CD4-positive, alpha-beta T cell (primary cell): ENCODE data around the gene LAPTM5. TPM values are rescaled to one million over a fixed set of nuclear protein-coding genes. Genes with fewer than 3 reads are reported as not detected.
A peak's percentile ranks its signal among the peaks of the same experiment; 100 is the strongest.

Experiments
- ATAC-seq: fragments of 200-7000 bp; cut with Tn5 transposase; one replicate; pipeline ENCODE4 v1.10.0; 2022; ENCODE audit warnings: mild to moderate bottlenecking; ENCODE audit not compliant: poor library complexity
- CTCF ChIA-PET: fragments of 350-600 bp; sonication (Branson Sonifier 250); formaldehyde crosslinking; loops from one replicate; lab custom pipeline; 2021; ENCODE audit warnings: antibody characterized with exemption, inconsistent platforms; lab: Charles Lee
- POLR2A ChIA-PET: fragments of 350-600 bp; sonication (Branson Sonifier 250); formaldehyde crosslinking; loops from one replicate; lab custom pipeline; 2021; ENCODE audit warnings: antibody characterized with exemption, inconsistent platforms; lab: Charles Lee
- DNase-seq, 14 experiments: peaks; one replicate each; pipeline ENCODE4 v3.0.0-alpha.2; 2013 to 2020; ENCODE audit warnings: mixed read lengths in 2 of 14
- H3K27ac ChIP-seq, 2 donors: one replicate each; pipeline versions ENCODE4 v1.5.1 to v1.7.0; 2013; ENCODE audit warnings: low read length in 2 of 2, low read depth in 1 of 2, mild to moderate bottlenecking in 1 of 2
- H3K27me3 ChIP-seq, 2 experiments: 1 replicate in 1 of 2; 2 replicates in 1 of 2; pipeline versions ENCODE4 v1.6.1 to v1.7.0; 2013; ENCODE audit warnings: low read length in 2 of 2, control low read depth in 1 of 2, mild to moderate bottlenecking in 1 of 2, moderate library complexity in 1 of 2; ENCODE audit not compliant: insufficient read depth in 2 of 2, control insufficient read depth in 1 of 2
- H3K36me3 ChIP-seq: one replicate; pipeline ENCODE4 v1.6.1; 2013; ENCODE audit warnings: low read length, control low read depth; ENCODE audit not compliant: insufficient read depth
- H3K4me1 ChIP-seq: one replicate; pipeline ENCODE4 v1.6.1; 2013; ENCODE audit warnings: low read length, control low read depth; ENCODE audit not compliant: insufficient read depth
- H3K4me3 ChIP-seq: one replicate; pipeline ENCODE4 v1.5.1; 2013; ENCODE audit warnings: mild to moderate bottlenecking, low read length, moderate library complexity
- H3K9me3 ChIP-seq, 2 experiments: 1 replicate in 1 of 2; 2 replicates in 1 of 2; pipeline versions ENCODE4 v1.6.1 to v1.7.0; 2013; ENCODE audit warnings: low read length in 2 of 2, mild to moderate bottlenecking in 2 of 2, control low read depth in 1 of 2, moderate library complexity in 1 of 2; ENCODE audit not compliant: control insufficient read depth in 1 of 2, insufficient read depth in 1 of 2
- H3K27ac Mint-ChIP-seq: one replicate; pipeline ENCODE4 v1.8.0; 2020; ENCODE audit warnings: mixed read lengths
- H3K27me3 Mint-ChIP-seq: one replicate; pipeline ENCODE4 v1.8.0; 2021; ENCODE audit warnings: mixed read lengths
- H3K36me3 Mint-ChIP-seq: one replicate; pipeline ENCODE4 v1.8.0; 2021; ENCODE audit warnings: low read depth, mixed read lengths
- H3K4me1 Mint-ChIP-seq: one replicate; pipeline ENCODE4 v1.8.0; 2021; ENCODE audit warnings: low read depth, mixed read lengths
- H3K4me3 Mint-ChIP-seq: one replicate; pipeline ENCODE4 v1.8.0; 2020; ENCODE audit warnings: mild to moderate bottlenecking, mixed read lengths
- H3K9me3 Mint-ChIP-seq: one replicate; pipeline ENCODE4 v1.8.0; 2020; ENCODE audit warnings: mixed read lengths
- CTCF ChIP-seq: fragments of 200-600 bp; IDR thresholded peaks from one replicate; pipeline ENCODE4 v1.8.0; 2022; ENCODE audit warnings: antibody characterized with exemption, mild to moderate bottlenecking
- intact Hi-C, 2 experiments: fragments of 100-400 bp; cut with DNase I in 1 of 2; cut with micrococcal nuclease in 1 of 2; formaldehyde crosslinking; loops; one replicate each; pipeline versions ENCODE4 v1.15.1 to v1.9.0; 2023 to 2025; cut with DNase I, micrococcal nuclease
- total RNA-seq, 174 experiments: library from RNA in 2 of 174; stranded (reverse) in 2 of 174; gene quantifications; one replicate each; pipeline ENCODE4 v1.2.3 and lab custom pipeline; 2021 to 2026

LAPTM5 gene
- total RNA-seq, 2 experiments from 2014 or later: 625 to 642 TPM

- CTCF ChIA-PET: no interaction called here
- H3K27me3 Mint-ChIP-seq: no peaks in the 10 kb centered on the region
- intact Hi-C loops: loop anchor here (5.0 to 10.0 kb wide), 6 partner anchors 197 to 1478 kb away; partner anchors contain the start of genes PTPRU (in 1 of the 2) and PUM1 (in 1 of the 2)
These were observed 42.4 kb downstream of the LAPTM5 start for GRCh38 chr1:30715216-30715615.

DNA sequence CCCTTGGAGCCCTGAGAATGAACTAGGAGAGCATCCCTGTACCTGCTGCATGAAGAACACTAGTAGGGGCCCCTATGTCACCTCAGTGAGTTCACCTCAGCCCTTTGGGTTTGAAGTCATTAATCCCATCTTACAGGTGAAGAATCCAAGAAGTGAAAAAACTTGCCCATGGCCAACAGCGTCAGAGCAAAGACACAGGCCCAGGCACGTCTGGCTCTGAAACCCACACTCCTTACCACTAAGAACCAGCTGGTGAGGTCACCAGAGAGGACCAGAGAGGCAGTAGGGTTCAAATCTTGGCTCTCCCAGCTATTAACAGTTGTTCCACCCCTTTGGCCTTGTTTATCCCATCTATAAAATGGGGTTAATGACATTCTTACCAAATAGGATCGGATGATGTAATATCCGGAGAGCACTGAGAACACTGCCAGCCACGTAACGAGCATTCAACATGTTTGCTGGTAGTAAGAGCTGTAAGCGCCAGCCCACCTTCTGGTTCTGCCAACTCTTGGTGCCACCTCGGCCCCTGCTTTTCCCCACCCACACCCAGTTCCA, 43.0 kb downstream of the LAPTM5 start:
- ATAC-seq (no peak), DNase-seq (no peak)
- TF ChIP-seq CTCF: no peak
- Mint-ChIP-seq H3K36me3 (peaks cover 12% of the 10 kb centered on the region), H3K4me3 (no peak overlapping the region), H3K4me1 (peaks cover 17% of the 10 kb centered on the region), H3K27me3 (peaks cover under 1% of the 10 kb centered on the region), H3K9me3 (peaks cover 3% of the 10 kb centered on the region), H3K27ac (no peak overlapping the region)
- ChIA-PET CTCF (no interaction called here), POLR2A (no interaction called here)
- intact Hi-C loops: loop anchor here (5.0 to 10.0 kb wide), 6 partner anchors 198 to 1477 kb away; partner anchors contain the start of genes PTPRU (in 1 of the 2) and PUM1 (in 1 of the 2)
- no peaks in the 10 kb centered on the region for H3K27me3 ChIP-seq
- H3K27ac ChIP-seq: no peak overlapping the region
- peaks cover 19% of the 10 kb centered on the region for H3K4me1 ChIP-seq
- no peak overlapping the region for H3K4me3 ChIP-seq
- H3K36me3 ChIP-seq: no peaks in the 10 kb centered on the region
- peaks cover 7 to 14% of the 10 kb centered on the region in 2 experiments for H3K9me3 ChIP-seq

More at GRCh38 chr1:30715216-30715615, 42.4 kb downstream of the LAPTM5 start:
- no peak overlapping the region for H3K4me3 Mint-ChIP-seq
- no peaks in the 10 kb centered on the region for H3K36me3 ChIP-seq
- no peak overlapping the region for H3K4me3 ChIP-seq
- H3K9me3 ChIP-seq: peaks cover 7 to 14% of the 10 kb centered on the region in 2 experiments
- no peaks in the 10 kb centered on the region for H3K27me3 ChIP-seq
- no peak overlapping the region for H3K27ac ChIP-seq
- peak; percentile 20 for TF ChIP-seq CTCF
- POLR2A ChIA-PET: no interaction called here
- DNase-seq (peak in 1 of 14 experiments; percentile 21), ATAC-seq (no peak)
- peaks cover 12% of the 10 kb centered on the region for H3K36me3 Mint-ChIP-seq
- H3K27ac Mint-ChIP-seq: no peak overlapping the region
- peaks cover 25% of the 10 kb centered on the region for H3K4me1 ChIP-seq
- H3K4me1 Mint-ChIP-seq: peaks cover 22% of the 10 kb centered on the region
- peaks cover 3% of the 10 kb centered on the region for H3K9me3 Mint-ChIP-seq

GRCh38 chr1:30714025-30714424, 43.5 kb downstream of the LAPTM5 start:
- ChIA-PET POLR2A (no interaction called here), CTCF (interaction anchor here (1.0 kb wide), 1 partner anchor 66 kb away, joined by 4 read pairs; no protein-coding TSS in a partner anchor)
- Histone ChIP-seq H3K4me1 (peaks cover 13% of the 10 kb centered on the region), H3K27me3 (no peaks in the 10 kb centered on the region), H3K36me3 (no peaks in the 10 kb centered on the region), H3K9me3 (peaks cover 7 to 14% of the 10 kb centered on the region in 2 experiments), H3K27ac (no peak overlapping the region), H3K4me3 (no peak overlapping the region)
- Mint-ChIP-seq H3K4me3 (no peak overlapping the region), H3K9me3 (peaks cover 3% of the 10 kb centered on the region), H3K27me3 (peaks cover 6% of the 10 kb centered on the region), H3K4me1 (peaks cover 11% of the 10 kb centered on the region), H3K27ac (no peak overlapping the region), H3K36me3 (peaks cover 12% of the 10 kb centered on the region)
- no peak for DNase-seq
- intact Hi-C loops: loop anchor here in 1 of 2 experiments (10.0 kb wide), 2 partner anchors 351 to 441 kb away; partner anchors contain the start of gene PUM1
- TF ChIP-seq CTCF: no peak
- ATAC-seq: no peak
